Stimulated activated CD4-positive, alpha-beta T cell treated with anti-CD3 and anti-CD28 coated beads, TNF-alpha, amount 100 ng/mL, for 48 hours (primary cell): Measurements from ENCODE around the gene DNMT3B.
A peak's percentile ranks its signal among the peaks of the same experiment; 100 is the strongest.
"Not testable (repeated sequence)": the region's sequence is repeated elsewhere in the genome, so short reads cannot be mapped to it uniquely, and the experiment has no call there.

Source experiments
- DNase-seq, 3 donors: peaks; one replicate each; pipeline ENCODE4 v3.0.0-alpha.2; 2020; ENCODE audit warnings: low read depth in 3 of 3

DNMT3B gene

GRCh38 chr20:32792316-32792715 lies 30.1 kb downstream of the DNMT3B start:
- peak in 2 of 3 donors; percentile 22 to 27 for DNase-seq

DNA sequence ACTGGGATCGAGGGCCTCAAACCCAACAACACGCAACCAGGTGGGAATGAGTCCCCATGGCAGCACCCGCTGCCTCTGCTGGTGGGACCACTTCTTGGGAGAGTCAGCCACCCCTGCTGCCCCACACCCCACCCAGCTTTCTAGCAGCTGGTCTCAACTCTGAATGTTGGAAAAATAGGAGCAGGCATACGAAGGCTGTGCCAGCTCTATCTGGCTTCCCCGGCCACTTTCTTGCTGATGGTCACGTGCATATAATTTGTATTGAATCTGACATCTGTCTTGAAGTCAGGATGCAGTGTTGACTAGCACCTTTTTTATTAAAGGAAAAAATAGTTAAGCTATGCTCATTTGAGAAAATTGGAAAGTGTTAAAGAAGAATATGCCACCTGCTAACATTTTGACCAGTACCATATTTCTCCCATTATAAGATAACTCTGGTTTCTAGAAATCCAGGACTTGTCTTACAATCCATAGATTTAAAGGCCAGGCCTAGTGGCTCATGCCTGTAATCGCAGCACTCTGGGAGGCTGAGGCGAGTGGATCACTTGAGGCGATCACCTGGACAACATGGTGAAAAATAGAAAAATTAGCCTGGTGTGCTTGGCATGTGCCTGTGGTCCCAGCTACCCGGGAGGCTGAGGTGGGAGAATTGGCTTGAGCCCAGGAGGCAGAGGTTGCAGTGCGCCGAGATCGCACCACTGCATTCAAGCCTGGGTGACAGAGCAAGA lies 30.7 kb downstream of the DNMT3B start:
- DNase-seq: no peak

DNA sequence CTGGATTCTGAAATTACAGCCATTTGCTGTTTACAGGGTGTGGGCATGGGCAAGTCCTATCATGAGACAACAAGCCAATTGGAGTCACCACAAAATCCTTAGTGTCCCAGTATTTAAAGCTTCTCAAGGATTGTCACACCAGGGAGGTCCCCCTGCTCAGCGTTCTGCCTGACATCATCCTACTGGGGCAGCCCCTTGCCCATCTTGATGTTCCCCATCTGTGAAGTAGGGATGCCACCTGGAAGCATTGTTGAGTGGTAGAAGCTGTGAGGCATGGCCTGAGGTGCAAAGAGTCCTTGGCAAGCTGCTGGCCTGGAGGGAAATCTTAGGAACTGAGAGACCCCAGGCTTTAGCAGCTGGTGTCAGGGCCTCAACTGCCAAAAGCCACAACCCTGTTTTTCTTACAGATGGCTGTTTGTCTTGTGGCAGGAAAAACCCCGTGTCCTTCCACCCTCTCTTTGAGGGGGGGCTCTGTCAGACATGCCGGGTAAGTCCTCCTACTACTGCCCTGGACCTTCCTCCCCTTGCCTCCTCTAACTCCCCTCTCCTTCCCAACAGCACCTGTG lies 34.3 kb downstream of the DNMT3B start:
- DNase-seq: no peak

GRCh38 chr20:32796981-32797451 lies 34.8 kb downstream of the DNMT3B start:
- DNase-seq: no peak

- DNase-seq: not testable (repeated sequence)
These were observed 35.4 kb downstream of the DNMT3B start for GRCh38 chr20:32797571-32797970.

DNA sequence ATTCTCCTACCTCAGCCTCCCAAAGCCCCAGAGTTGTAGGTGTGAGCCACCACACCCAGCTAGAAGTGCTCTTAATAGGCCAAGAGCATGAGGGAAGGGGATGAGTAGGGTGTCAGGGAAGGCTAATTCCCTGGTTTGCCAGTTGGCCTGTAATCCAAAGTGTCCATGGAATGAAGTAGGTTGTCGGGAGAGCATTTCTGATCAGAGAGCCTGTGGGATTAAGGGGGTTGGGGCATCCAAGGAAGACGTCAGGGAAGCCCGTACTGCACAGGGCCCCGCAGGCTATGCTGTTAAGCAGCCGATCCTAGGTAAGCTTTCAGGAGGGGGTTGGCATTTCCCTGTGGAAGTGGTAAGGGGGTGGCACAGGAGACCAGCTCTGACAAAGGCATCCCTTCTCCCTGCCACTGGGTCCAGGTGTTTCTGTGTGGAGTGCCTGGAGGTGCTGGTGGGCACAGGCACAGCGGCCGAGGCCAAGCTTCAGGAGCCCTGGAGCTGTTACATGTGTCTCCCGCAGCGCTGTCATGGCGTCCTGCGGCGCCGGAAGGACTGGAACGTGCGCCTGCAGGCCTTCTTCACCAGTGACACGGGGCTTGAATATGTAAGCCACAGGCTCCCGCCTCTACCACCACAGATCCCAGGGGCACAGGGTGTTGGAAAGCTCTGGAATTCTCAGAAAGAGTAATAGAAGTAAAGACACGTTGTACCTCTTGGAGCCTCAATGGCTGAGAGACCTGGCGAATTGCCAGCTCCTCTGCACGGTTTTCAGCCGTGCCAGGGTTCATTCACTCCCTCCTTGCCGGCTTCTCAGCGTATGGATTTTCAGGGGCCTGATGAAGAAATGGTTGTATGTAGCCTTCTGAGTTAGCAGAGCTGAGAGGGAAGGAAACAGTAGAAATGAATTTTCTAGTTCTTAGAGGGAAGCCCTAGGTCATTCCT lies 36.1 kb downstream of the DNMT3B start:
- DNase-seq: no peak

DNA sequence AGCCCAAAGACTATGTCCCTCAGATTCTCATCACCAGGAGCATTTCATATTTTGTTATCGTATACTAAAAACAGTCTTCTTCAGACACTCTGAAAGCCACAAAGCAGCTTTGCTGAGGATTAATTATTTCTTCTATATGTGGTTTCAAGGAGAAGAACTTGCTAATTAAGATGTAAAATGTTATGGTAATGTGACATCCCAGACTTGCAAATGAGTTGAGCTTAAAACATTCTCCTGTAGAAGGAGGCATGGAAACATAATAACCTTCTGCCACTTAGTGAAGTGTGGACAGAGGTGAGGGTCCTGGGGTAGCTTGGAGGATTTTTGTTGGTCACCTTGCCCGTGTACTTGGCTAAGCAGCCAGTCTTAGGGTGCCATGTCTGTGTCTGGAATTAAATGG lies 40.9 kb downstream of the DNMT3B start:
- no peak for DNase-seq

GRCh38 chr20:32804022-32804715 lies 42.0 kb downstream of the DNMT3B start:
- no peak for DNase-seq

- DNase-seq: no peak
These were observed 42.6 kb downstream of the DNMT3B start for GRCh38 chr20:32804817-32805216.

- DNase-seq: no peak
These were observed 43.5 kb downstream of the DNMT3B start for GRCh38 chr20:32805721-32806120.

- no peak for DNase-seq
These were observed 44.2 kb downstream of the DNMT3B start for GRCh38 chr20:32806356-32806755.

GRCh38 chr20:32807706-32808105 lies 45.5 kb downstream of the DNMT3B start:
- no peak for DNase-seq

- DNase-seq: no peak
These were observed 46.3 kb downstream of the DNMT3B start for GRCh38 chr20:32808438-32808837.

- DNase-seq: no peak
These were observed 47.7 kb downstream of the DNMT3B start for GRCh38 chr20:32809907-32810306.

DNA sequence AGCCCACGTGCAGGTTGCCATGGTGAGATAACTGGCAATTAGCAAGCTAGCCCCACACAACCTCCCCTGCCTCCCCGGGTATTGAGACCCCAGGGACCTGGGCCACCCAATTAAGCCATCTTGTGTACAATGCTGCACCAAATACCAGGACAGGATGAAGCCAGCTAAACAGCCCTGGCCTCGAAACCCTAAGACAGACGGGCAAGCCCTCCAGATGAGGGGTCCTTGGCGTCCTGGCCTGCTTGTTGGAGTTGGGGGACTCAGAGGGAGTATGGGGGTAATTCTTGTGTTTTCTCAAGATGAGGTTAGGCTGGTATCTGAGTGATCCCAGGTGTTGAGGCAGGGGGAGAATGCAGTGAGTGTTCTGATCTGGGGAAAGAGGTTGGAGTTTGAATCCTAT lies 48.8 kb downstream of the DNMT3B start:
- no peak for DNase-seq

GRCh38 chr20:32811886-32812285 lies 49.7 kb downstream of the DNMT3B start:
- DNase-seq: no peak

DNA sequence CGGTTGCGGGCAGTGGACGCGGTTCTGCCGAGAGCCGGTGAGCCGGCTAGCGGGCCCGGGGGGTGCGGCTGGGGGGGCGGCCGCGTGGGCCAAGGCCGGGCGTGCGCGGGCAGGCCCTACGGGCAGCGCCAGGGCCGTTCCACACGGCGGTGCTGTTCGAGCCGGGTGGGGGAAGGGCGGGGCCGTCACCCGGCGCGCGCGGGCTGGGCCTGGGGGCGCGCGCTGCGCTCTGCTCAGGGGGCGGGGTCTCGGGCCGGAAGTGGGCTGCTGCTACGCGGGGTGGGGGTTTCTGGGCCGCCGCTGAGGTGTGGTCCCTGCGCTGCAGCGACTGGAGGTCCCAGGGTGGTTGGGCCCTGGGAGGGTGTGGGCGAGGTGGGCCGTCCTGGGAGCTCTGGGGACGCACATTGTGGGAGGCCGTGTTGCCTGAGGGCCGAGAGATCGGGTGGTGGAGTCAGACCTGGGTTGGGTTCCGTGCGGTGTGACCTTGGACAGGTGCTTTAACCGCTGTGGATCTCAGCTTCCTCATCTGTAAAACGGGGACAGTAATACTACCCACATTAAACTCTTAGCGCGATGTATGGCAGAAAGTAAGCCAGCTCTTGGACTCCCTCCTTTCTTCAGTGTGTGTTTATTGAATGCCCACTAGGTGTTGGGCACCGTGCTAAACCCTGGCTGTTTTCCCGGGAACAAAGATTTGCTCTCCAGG lies 58.0 kb downstream of the DNMT3B start:
- peak; percentile 72 to 78 (median 76) for DNase-seq

GRCh38 chr20:32820698-32821377 lies 58.7 kb downstream of the DNMT3B start:
- DNase-seq: no peak

GRCh38 chr20:32822225-32822624 lies 60.0 kb downstream of the DNMT3B start:
- DNase-seq: no peak

- no peak for DNase-seq
These were observed 60.9 kb downstream of the DNMT3B start for GRCh38 chr20:32823078-32823477.
